ENCODE data around the gene AJUBA. TPM values are rescaled to one million over a fixed set of nuclear protein-coding genes. Genes with fewer than 3 reads are reported as not detected.

AJUBA gene
- total RNA-seq, 4 donors from 2014 or later: 6.8 to 51.7 (median 27.1) TPM

DNA sequence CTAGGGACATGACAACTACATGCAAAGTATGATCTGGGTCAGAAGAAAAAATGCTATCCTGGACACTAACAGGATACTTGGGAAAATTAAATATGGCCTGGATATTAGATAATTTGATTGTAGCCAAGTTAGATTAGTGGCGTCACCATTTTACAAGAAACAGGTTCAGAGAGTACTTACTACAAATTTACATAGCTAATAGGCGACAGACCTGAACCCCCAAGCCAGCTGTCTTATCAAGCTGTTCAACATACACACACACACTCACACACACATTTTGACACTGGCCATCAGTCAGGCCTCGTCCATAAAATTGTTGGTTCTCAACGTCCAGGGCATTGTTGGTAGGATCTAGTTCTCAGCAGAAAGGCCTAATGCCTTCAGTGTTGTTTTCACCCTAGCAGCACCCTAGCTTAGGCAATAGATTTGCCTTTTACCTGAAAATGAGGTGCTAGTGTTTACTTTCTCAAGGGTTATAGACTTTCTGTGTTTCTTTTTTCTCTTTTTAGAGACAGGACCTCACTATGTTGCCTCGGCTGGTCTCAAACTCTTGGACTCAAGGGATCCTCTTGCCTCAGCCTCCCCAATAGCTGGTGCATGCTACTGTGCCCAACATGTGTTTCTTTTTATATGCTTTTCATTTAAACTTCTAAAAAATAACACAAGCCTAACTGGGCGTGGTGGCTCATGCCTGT lies 30.9 kb upstream of the AJUBA start:
- H3K9me3 ChIP-seq: no peaks in the 10 kb centered on the region
- no peak overlapping the region for H3K4me3 ChIP-seq
- H3K4me1 ChIP-seq: no peaks in the 10 kb centered on the region
- intact Hi-C loops (cut with DNase I; ENCODE audit: low total_unique reads): no loop called here
- TF ChIP-seq POLR2A (IDR thresholded peaks at IDR 0.05): no peak
- TF ChIP-seq, protein P1, sequence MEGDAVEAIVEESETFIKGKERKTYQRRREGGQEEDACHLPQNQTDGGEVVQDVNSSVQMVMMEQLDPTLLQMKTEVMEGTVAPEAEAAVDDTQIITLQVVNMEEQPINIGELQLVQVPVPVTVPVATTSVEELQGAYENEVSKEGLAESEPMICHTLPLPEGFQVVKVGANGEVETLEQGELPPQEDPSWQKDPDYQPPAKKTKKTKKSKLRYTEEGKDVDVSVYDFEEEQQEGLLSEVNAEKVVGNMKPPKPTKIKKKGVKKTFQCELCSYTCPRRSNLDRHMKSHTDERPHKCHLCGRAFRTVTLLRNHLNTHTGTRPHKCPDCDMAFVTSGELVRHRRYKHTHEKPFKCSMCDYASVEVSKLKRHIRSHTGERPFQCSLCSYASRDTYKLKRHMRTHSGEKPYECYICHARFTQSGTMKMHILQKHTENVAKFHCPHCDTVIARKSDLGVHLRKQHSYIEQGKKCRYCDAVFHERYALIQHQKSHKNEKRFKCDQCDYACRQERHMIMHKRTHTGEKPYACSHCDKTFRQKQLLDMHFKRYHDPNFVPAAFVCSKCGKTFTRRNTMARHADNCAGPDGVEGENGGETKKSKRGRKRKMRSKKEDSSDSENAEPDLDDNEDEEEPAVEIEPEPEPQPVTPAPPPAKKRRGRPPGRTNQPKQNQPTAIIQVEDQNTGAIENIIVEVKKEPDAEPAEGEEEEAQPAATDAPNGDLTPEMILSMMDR (IDR thresholded peaks at IDR 0.05): no peak
- H3K27me3 ChIP-seq: no peaks in the 10 kb centered on the region
- no peak for DNase-seq
- no peaks in the 10 kb centered on the region for H3K36me3 ChIP-seq
- H3K27ac ChIP-seq: no peak overlapping the region

DNA sequence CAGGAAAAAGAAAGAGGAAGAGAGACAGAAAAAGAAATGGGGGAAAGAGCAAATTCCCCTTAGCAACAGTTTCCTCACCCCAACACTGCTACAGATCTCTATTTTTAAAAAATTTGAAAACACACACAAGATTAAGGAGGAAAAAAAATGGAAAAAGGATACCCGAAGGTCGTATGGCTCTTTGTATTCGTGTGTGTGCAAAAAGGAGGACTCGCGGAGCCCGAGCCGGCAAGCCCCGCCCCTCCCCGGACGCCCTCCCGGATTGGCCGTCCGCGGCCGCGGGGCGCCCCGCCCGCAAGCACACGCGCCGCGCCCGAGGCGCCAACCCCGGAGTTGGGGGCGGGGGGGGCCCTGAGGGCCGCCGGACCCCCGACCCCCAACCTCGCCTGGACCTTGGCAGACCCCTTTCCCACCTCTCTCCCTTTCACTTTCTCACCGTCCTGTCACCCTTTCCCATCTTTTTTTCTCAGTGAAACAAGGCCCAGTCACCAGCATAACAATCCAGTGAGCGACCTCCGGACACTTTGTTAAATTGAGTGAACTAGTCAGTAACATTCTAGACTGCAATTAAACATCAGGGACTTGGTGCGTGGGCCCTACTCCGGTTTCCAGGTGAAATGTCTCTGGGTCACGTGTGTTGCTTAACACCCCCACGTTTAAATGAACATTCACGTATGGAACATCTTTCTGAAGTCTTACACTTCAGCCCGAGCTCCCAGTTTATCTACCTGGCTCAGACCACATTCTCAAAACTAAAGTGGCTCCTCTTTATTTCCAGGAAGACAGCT lies 27.8 kb upstream of the AJUBA start, which contains the start of gene C14orf93:
Gene C14orf93 (minus strand): TSS at position 205 of the 788 bp plus-strand sequence. CDS start 11,120 bp downstream, outside the sequence.
- H3K9me3 ChIP-seq: no peaks in the 10 kb centered on the region
- intact Hi-C loops (cut with DNase I; ENCODE audit: low total_unique reads): no loop called here
- DNase-seq: peak; percentile 80 to 81

GRCh38 chr14:23009483-23009938 lies 27.2 kb upstream of the AJUBA start:
- H3K27me3 ChIP-seq: no peaks in the 10 kb centered on the region
- H3K36me3 ChIP-seq: no peaks in the 10 kb centered on the region
- peak overlapping the region; percentile 91 to 94 for H3K27ac ChIP-seq
- H3K4me3 ChIP-seq: peak overlapping the region; percentile 31 to 57
- TF ChIP-seq POLR2A (IDR thresholded peaks at IDR 0.05): no peak
- TF ChIP-seq, protein P1 (IDR thresholded peaks at IDR 0.05): no peak
- DNase-seq: no peak
- intact Hi-C loops (cut with DNase I; ENCODE audit: low total_unique reads): no loop called here
- H3K4me1 ChIP-seq: no peaks in the 10 kb centered on the region
- no peaks in the 10 kb centered on the region for H3K9me3 ChIP-seq

More for the DNA sequence above, 27.8 kb upstream of the AJUBA start, which contains the start of gene C14orf93:
- Histone ChIP-seq H3K36me3 (no peaks in the 10 kb centered on the region), H3K4me3 (peak within 1 kb of the TSS; percentile 31 to 57), H3K4me1 (no peaks in the 10 kb centered on the region), H3K27me3 (no peaks in the 10 kb centered on the region), H3K27ac (peak within 1 kb of the TSS; percentile 91 to 94)
- peak; percentile 32 to 56 for TF ChIP-seq POLR2A (IDR thresholded peaks at IDR 0.05)
- TF ChIP-seq, protein P1 (IDR thresholded peaks at IDR 0.05): no peak

GRCh38 chr14:23008831-23009230 lies 26.5 kb upstream of the AJUBA start:
- no peak for DNase-seq
- no peak overlapping the region for H3K27ac ChIP-seq
- H3K9me3 ChIP-seq: no peaks in the 10 kb centered on the region
- H3K27me3 ChIP-seq: no peaks in the 10 kb centered on the region
- no peak overlapping the region for H3K4me3 ChIP-seq
- no peaks in the 10 kb centered on the region for H3K4me1 ChIP-seq
- H3K36me3 ChIP-seq: no peaks in the 10 kb centered on the region
- TF ChIP-seq POLR2A (IDR thresholded peaks at IDR 0.05): no peak
- TF ChIP-seq, protein P1 (IDR thresholded peaks at IDR 0.05): no peak
- intact Hi-C loops (cut with DNase I; ENCODE audit: low total_unique reads): no loop called here
